K562 (cell line): ENCODE measurements around the gene ALS2CL. TPM values are rescaled to one million over a fixed set of nuclear protein-coding genes. Genes with fewer than 3 reads are reported as not detected.

ENCODE experiments used
- ATAC-seq: fragments of 200-7000 bp; cut with Tn5 transposase; 3 replicates; pipeline ENCODE4 v1.9.1; 2020; ENCODE audit warnings: moderate library complexity
- BruUV-seq: library from RNA; stranded (reverse); fragments of 400-500 nt; replicated peaks from 2 replicates; lab custom pipeline; 2021; lab: Mats Ljungman, UMichigan
- CTCF ChIA-PET: fragments of 300-600 bp; formaldehyde crosslinking; extraction: SDS; loops from one replicate; lab custom pipeline; 2021; ENCODE audit warnings: low intra/inter-chr PET ratio; lab: Yijun Ruan, JAX
- POLR2A ChIA-PET: fragments of 300-600, 350-650 bp; sonication (Branson Sonifier 250); formaldehyde crosslinking; extraction: SDS; loops from one replicate; lab custom pipeline; 2021; ENCODE audit warnings: antibody characterized with exemption, inconsistent platforms; lab: Yijun Ruan, JAX
- DNase-seq, 4 experiments: peaks; one replicate each; pipeline versions ENCODE4 v3.0.0 to v3.0.0-alpha.2; 2011 to 2018; ENCODE audit warnings: low spot score in 3 of 4, mixed read lengths in 3 of 4; ENCODE audit errors: extremely low read depth in 1 of 4
- FAIRE-seq: peaks from 2 replicates; lab custom pipeline; 2011; peaks lifted over from hg19 to GRCh38; lab: Jason Lieb, UNC
- H2AFZ ChIP-seq: 2 replicates; pipeline ENCODE4 v1.6.0; 2011; ENCODE audit warnings: low read depth, low read length, control low read depth, inconsistent platforms
- H3K27ac ChIP-seq: fragments of 200-600 bp; 3 replicates; pipeline ENCODE4 v1.8.0; 2011; ENCODE audit warnings: low read depth, mild to moderate bottlenecking, control low read depth, inconsistent platforms, low read length, moderate library complexity, mixed read lengths; ENCODE audit errors: extremely low read depth
- H3K27me3 ChIP-seq, 2 experiments: fragments of 300-600 bp in 1 of 2; 2 replicates in 1 of 2; 3 replicates in 1 of 2; pipeline versions ENCODE4 v1.6.0 to v1.8.0; 2011; ENCODE audit warnings: inconsistent platforms in 2 of 2, low read length in 2 of 2, mild to moderate bottlenecking in 1 of 2, mixed read lengths in 1 of 2, moderate library complexity in 1 of 2; ENCODE audit not compliant: control insufficient read depth in 2 of 2, insufficient read depth in 2 of 2
- H3K36me3 ChIP-seq: fragments of 300-600 bp; 3 replicates; pipeline ENCODE4 v1.8.0; 2011; ENCODE audit warnings: mild to moderate bottlenecking, low read length, inconsistent platforms; ENCODE audit not compliant: control insufficient read depth, insufficient read depth
- H3K4me1 ChIP-seq, 2 experiments: fragments of 200-600 bp in 1 of 2; replicated peaks in 1 of 2; 2 replicates in 1 of 2; 3 replicates in 1 of 2; pipeline versions ENCODE4 v1.5.1 to v1.8.0; 2011; ENCODE audit warnings: inconsistent platforms in 2 of 2, low read length in 2 of 2, mild to moderate bottlenecking in 1 of 2, mixed read lengths in 1 of 2, moderate library complexity in 1 of 2; ENCODE audit not compliant: control insufficient read depth in 2 of 2, insufficient read depth in 2 of 2
- H3K4me2 ChIP-seq: 2 replicates; pipeline ENCODE4 v1.6.1; 2011; ENCODE audit warnings: low read length, control low read depth, inconsistent platforms, mixed read lengths; ENCODE audit not compliant: insufficient read depth
- H3K4me3 ChIP-seq: fragments of 200-600 bp; sonication (generic), shearing (Covaris generic); 2 replicates; pipeline ENCODE4 v1.5.1; 2016; ENCODE audit warnings: control low read depth, inconsistent platforms
- H3K79me2 ChIP-seq: fragments of 200-600 bp; 3 replicates; pipeline ENCODE4 v1.8.0; 2011; ENCODE audit warnings: low read length, inconsistent platforms; ENCODE audit not compliant: control insufficient read depth, insufficient read depth
- H3K9ac ChIP-seq, 2 experiments: 2 replicates each; pipeline versions ENCODE4 v1.6.0 to v1.6.1; 2011; ENCODE audit warnings: low read depth in 2 of 2, low read length in 2 of 2, control low read depth in 1 of 2, inconsistent platforms in 1 of 2, mild to moderate bottlenecking in 1 of 2, mixed read lengths in 1 of 2; ENCODE audit not compliant: insufficient read depth in 1 of 2
- H3K9me1 ChIP-seq: one replicate; pipeline ENCODE4 v1.6.0; 2011; ENCODE audit warnings: inconsistent platforms, mild to moderate bottlenecking, low read length, moderate library complexity; ENCODE audit not compliant: control insufficient read depth, insufficient read depth
- H3K9me3 ChIP-seq: replicated peaks from 2 replicates; pipeline ENCODE4 v1.5.1; 2011; ENCODE audit warnings: low read depth, low read length, inconsistent platforms; ENCODE audit not compliant: control insufficient read depth, insufficient read depth
- H4K20me1 ChIP-seq: replicated peaks from 2 replicates; pipeline ENCODE4 v1.6.1; 2011; ENCODE audit warnings: low read length, inconsistent platforms, mixed read lengths; ENCODE audit not compliant: control insufficient read depth, insufficient read depth
- ATF3 ChIP-seq, 2 experiments: fragments of 450-650 bp in 1 of 2; sonication (generic) in 1 of 2; formaldehyde crosslinking in 1 of 2; IDR thresholded peaks in 1 of 2; conservative IDR thresholded peaks in 1 of 2; 2 replicates each; pipeline versions ENCODE4 v1.6.1 to v1.8.1; 2016 to 2023; ENCODE audit warnings: mild to moderate bottlenecking in 2 of 2, moderate library complexity in 2 of 2, inconsistent platforms in 1 of 2, missing genetic modification reagents in 1 of 2
- CC2D1A ChIP-seq: fragments of 450-650 bp; IDR thresholded peaks from 2 replicates; pipeline ENCODE4 v1.6.1; 2017; ENCODE audit warnings: mild to moderate bottlenecking
- KAT2B ChIP-seq: IDR thresholded peaks from one replicate; pipeline ENCODE4 v1.6.1; 2012; ENCODE audit warnings: low read depth, mild to moderate bottlenecking, control low read depth, inconsistent platforms, low read length, moderate library complexity
- LARP7 ChIP-seq: fragments of 450-650 bp; IDR thresholded peaks from 2 replicates; pipeline ENCODE4 v1.6.1; 2016
- MAZ ChIP-seq, 2 experiments: fragments of 450-650 bp in 1 of 2; sonication (generic) in 1 of 2; formaldehyde crosslinking; IDR thresholded peaks in 1 of 2; conservative IDR thresholded peaks in 1 of 2; 2 replicates each; pipeline versions ENCODE4 v1.4.0 to v1.5.0; 2020; ENCODE audit warnings: mild to moderate bottlenecking in 1 of 2, missing genetic modification reagents in 1 of 2
- MBD2 ChIP-seq: sonication (generic); IDR thresholded peaks from 2 replicates; pipeline ENCODE4 v1.6.1; 2016; ENCODE audit warnings: low read depth, borderline replicate concordance
- MYC ChIP-seq, 2 experiments: fragments of 250-450 bp in 1 of 2; sonication (Bioruptor Pico) in 1 of 2; IDR thresholded peaks; 2 replicates each; pipeline versions ENCODE4 v1.5.1 to v1.6.1; 2012 to 2021; ENCODE audit warnings: low read depth in 2 of 2, borderline replicate concordance in 1 of 2, improper control_type of control experiment in 1 of 2, low read length in 1 of 2, mild to moderate bottlenecking in 1 of 2, moderate library complexity in 1 of 2
- POLR2AphosphoS5 ChIP-seq: IDR thresholded peaks from 2 replicates; pipeline ENCODE4 v1.6.1; 2011; ENCODE audit warnings: mild to moderate bottlenecking, low read depth, low read length, moderate library complexity; ENCODE audit not compliant: control insufficient read depth, insufficient read depth
- ZBTB40 ChIP-seq, 2 experiments: fragments of 450-650 bp in 1 of 2; sonication (generic) in 1 of 2; formaldehyde crosslinking in 1 of 2; IDR thresholded peaks; 2 replicates each; pipeline versions ENCODE4 v1.7.1 to v1.9.0; 2016 to 2022; ENCODE audit warnings: inconsistent platforms in 1 of 2, mild to moderate bottlenecking in 1 of 2, missing genetic modification reagents in 1 of 2
- ZNF707 ChIP-seq: fragments of 250-450 bp; sonication (Bioruptor Pico); conservative IDR thresholded peaks from 2 replicates; pipeline ENCODE4 v1.8.0; 2022; ENCODE audit warnings: inconsistent platforms, mild to moderate bottlenecking, moderate library complexity
- WGBS: fragments of 100-300 bp; shearing (Covaris generic); methylation state at CpG from one replicate; pipeline ENCODE4 v1.1.6; 2016; ENCODE audit warnings: low coverage, mixed read lengths; ENCODE audit not compliant: insufficient coverage; ENCODE audit errors: missing lambda C conversion rate; 5-methylcytosine and 5-hydroxymethylcytosine counted together
- in situ Hi-C: fragments of 300-500 bp; cut with MboI; formaldehyde crosslinking; loops from 4 replicates; pipeline ENCODE4 v1.15.0; 2018; ENCODE audit warnings: inconsistent platforms, mixed read lengths
- intact Hi-C: fragments of 100-400 bp; cut with micrococcal nuclease; formaldehyde crosslinking; loops from 2 replicates; pipeline ENCODE4 v1.14.2; 2022
- polyA plus RNA-seq, 8 experiments: library from polyadenylated mRNA; depleted of rRNA in 4 of 8; stranded (reverse) in 5 of 8; unstranded in 3 of 8; fragments of >200 nt; fragmentation: Nextera tagmentation in 2 of 8; fragmentation: Illumina TruSeq in 1 of 8; extraction: Ambion mirVana in 2 of 8; extraction: Trizol in 1 of 8; gene quantifications; 2 replicates each; pipeline versions ENCODE4 v1.2.1 to v1.2.3, GENCODE V29; 2011 to 2014; ENCODE audit warnings: inconsistent platforms in 1 of 8, missing spikeins in 1 of 8
- total RNA-seq, 7 experiments: library from RNA; depleted of rRNA in 6 of 7; stranded (reverse); fragments of >200 nt in 6 of 7; fragmentation: Illumina TruSeq in 2 of 7; extraction: Trizol in 2 of 7; gene quantifications; 2 replicates each; pipeline versions ENCODE4 v1.2.1 to v1.2.3, GENCODE V29; 2011 to 2021; ENCODE audit warnings: low replicate concordance in 1 of 7

Gene ALS2CL
- total and polyA plus RNA-seq, 9 of the 15 experiments (the other 6 are each of a cell fraction or from before 2014, with no cell fraction given) = 0.03 to 0.13 (median 0.05) TPM; not detected in 3

GRCh38 chr3:46668116-46668515 is 25.4 kb downstream of the ALS2CL start:
- H3K4me1 ChIP-seq = no peaks in the 10 kb centered on the region
- peaks cover 19 to 91% of the 10 kb centered on the region in 2 experiments for H3K27me3 ChIP-seq
- no peak overlapping the region for H3K27ac ChIP-seq
- 0% methylated on average over 8 of the region's 8 CpGs for WGBS
- no peaks in the 10 kb centered on the region for H3K9me3 ChIP-seq
- POLR2A ChIA-PET = no interaction called here
- CTCF ChIA-PET = no interaction called here
- intact Hi-C loops (no loop called here), in situ Hi-C loops (no loop called here)
- no peak overlapping the region for H3K9ac ChIP-seq
- H4K20me1 ChIP-seq = peaks cover 26% of the 10 kb centered on the region
- FAIRE-seq (no peak), ATAC-seq (no peak), DNase-seq (no peak)
- no peak overlapping the region for H2AFZ ChIP-seq
- no peak overlapping the region for H3K4me3 ChIP-seq
- no peaks in the 10 kb centered on the region for H3K36me3 ChIP-seq
- TF ChIP-seq KAT2B (no peak), MAZ (CRISPR knock-in tag; conservative IDR thresholded peaks at IDR 0.05 in 1 of 2, IDR thresholded peaks at IDR 0.05 in 1 of 2) (no peak), MYC (IDR thresholded peaks at IDR 0.05; ENCODE audit: low read depth, low read length) (no peak), MYC (CRISPR knock-in tag; IDR thresholded peaks at IDR 0.05; ENCODE audit: borderline replicate concordance, low read depth) (no peak), LARP7 (no peak), MBD2 (no peak), ZNF707 (CRISPR knock-in tag) (no peak), ATF3 (IDR thresholded peaks at IDR 0.05) (no peak), ATF3 (CRISPR knock-in tag; conservative IDR thresholded peaks at IDR 0.05) (no peak), CC2D1A (no peak), ZBTB40 (IDR thresholded peaks at IDR 0.05) (no peak), ZBTB40 (CRISPR knock-in tag; IDR thresholded peaks at IDR 0.05) (no peak), POLR2AphosphoS5 (no peak)
- H3K9me1 ChIP-seq = no peaks in the 10 kb centered on the region
- H3K4me2 ChIP-seq = no peak overlapping the region
- no TSS peak for BruUV-seq
- H3K79me2 ChIP-seq = no peaks in the 10 kb centered on the region
